NCI-H2196 treated with DMSO at 0.1 percent for 48 hours (cell line): ENCODE measurements around the gene SLC17A3.

ENCODE experiments used
- DNase-seq: peaks from one replicate; lab custom pipeline; 2025; ENCODE audit not compliant: unreplicated experiment; lab: John Stamatoyannopoulos, UW

SLC17A3 gene

DNA sequence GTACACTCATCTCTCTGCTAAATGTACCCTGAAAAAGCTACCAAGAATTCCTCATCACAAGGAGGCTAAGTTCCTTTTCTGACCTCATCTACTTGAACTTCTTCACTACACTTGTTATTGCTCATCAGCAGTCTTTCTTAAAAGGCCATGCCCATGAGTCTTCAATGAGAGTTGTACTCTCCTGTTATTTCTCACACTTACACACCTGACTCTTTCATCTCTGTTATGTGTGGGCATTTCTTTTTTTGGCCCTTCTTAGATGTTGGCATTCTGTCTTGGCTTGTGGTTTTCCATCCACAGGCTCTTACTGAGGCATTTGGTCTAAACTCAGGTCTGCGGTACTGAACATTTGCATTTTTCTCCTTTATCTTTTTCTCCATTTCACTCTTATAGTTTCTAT lies 31.5 kb downstream of the SLC17A3 start:
- DNase-seq: no peak

DNA sequence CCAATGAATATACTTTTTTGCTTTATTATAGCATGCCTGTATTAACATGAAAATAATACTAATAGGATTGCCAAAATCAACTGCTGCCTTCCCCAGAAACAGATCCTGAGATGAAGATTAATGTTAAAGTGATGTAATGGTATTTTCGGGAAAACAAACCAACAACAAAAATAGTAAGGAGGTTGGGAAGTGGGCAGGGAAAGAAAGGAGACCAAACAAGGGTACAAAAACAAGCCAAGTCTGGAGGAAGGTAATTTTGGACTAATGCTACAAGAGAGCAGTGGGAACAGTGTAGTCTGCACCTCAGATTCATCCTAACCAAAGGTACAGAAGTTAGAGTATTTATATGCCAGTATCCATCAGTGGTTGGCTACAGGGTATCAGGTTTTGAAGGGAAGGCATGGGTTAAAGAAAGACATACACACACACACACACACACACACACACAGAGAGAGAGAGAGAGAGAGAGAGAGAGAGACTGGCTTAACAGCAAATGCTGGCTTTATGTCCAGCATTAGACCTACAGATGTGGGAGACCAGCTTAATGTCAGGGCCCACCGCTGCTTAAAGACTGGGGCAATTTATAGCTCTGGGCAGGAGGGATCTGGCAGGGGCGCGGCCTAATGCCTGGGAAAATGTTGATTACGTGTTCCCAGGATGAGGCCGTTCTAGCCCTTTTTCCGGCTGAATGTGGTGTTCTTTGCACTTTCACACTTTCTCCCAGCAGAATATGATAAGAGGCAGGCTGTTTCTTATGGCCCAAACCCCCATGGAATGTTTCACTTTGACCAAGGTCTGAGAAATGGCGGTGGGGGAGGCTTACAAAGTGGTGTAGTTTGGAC lies 38.4 kb downstream of the SLC17A3 start:
- no peak for DNase-seq

DNA sequence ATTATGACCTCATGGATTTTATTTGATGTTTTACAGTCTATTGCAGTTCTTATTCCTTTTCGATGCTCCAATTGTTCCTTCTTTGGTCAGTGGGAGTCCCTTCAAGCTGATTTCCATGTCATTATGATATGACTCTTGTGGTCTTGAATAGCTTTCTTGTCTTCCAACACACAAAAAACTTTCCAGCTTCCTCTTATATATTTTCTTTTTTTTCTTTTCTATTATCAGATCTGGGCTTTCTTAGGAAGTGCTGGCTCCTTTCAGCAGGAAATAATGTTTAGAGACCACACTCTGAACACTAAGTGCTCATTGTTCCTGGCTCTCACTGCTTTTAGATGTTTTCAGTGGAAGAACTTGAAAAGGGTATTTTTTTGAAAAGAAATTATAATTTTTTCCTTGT lies 39.1 kb downstream of the SLC17A3 start:
- no peak for DNase-seq

GRCh38 chr6:25833136-25833535 lies 40.9 kb downstream of the SLC17A3 start:
- DNase-seq: no peak

DNA sequence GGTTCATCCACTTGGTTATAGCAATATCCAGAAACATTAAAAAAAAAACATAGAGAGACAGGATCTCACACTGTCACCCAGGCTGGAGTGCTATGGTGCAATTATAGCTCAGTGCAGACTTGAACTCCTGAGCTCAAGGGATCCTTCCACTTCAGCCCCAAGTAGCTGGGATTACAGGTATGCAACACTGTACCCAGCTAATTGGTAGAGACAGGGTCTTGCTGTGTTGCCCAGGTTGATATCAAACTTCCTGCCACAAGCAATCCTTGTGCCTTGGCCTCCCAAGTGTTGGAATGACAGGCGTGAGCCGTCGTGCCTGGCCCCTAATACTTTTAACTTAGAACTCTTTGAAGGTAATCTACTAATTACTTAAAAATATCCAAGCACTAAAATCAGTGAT lies 41.4 kb downstream of the SLC17A3 start:
- DNase-seq: no peak

DNA sequence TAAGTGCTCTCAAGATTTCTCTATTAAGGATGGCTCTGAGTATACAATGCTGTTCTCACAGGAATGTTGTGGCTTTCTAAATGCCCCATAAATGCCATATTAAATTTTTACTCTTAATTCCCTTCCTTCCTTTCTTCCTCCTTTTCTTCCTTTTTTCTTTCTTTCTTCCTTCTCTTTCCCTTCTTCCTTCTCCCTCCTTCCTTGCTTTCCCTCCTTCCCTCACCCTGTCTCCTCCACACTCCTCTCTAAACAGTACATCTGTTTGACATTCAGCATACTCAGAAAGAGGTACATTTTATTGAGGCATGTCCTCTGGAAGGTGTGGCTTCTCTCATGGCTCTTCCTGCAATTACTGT lies 41.8 kb downstream of the SLC17A3 start:
- no peak for DNase-seq

DNA sequence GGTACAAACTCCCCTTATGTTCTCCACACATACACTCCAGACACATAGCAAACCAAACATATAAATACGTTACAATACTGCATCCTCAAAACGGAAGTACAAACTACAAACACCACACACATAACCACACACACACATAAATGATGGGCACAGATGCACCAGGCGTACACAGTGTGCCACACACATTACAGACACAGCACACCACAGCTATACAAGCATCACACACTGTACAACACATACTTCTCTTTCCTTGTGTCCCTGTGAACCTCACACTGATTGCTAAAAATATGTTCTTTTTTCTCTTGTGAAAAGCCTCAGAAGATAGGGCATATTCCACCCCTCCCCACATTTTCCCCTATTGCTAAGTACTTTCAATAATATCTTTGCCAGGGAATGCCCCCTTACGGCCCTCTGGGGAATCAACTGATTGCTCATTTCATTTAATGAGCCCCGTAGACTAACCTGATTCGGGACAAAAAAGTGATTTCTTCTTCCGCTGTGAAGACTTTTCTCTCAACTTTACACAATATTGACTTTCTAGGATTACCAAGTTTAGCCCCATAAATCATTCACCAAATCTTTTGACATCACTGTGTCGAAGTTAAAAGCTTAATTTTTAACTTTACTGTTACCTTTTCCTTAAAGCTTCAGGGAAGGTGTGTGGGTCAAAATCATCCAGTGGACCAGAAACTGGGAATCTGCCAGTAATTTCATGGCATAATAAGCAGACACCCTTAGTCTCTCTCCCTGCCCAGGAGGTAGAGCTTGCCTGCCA lies 42.3 kb downstream of the SLC17A3 start, which contains the start of gene SLC17A1:
Gene SLC17A1, minus strand, starts transcription at position 521 of the 775 bp plus-strand sequence. CDS start 1,495 bp downstream, outside the sequence.
- DNase-seq: no peak

DNA sequence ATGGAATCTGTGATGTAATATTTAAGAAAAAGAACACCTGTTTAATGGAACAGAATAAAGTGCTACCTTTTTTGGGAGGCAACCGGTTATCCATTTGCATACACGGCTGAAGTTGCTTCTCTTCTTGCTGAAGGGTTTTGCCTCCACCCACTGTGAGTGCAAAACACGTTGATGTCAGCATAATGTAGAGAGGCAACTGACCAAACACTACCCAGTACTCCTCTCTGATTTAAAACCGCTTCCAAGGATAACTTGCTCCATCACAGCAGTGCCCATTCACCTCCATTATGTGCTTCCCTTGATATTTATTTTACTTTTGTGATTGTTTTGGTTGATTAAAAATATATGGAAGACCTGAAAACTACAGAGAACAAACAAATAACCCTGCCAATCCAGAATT lies 43.6 kb downstream of the SLC17A3 start:
- no peak for DNase-seq

DNA sequence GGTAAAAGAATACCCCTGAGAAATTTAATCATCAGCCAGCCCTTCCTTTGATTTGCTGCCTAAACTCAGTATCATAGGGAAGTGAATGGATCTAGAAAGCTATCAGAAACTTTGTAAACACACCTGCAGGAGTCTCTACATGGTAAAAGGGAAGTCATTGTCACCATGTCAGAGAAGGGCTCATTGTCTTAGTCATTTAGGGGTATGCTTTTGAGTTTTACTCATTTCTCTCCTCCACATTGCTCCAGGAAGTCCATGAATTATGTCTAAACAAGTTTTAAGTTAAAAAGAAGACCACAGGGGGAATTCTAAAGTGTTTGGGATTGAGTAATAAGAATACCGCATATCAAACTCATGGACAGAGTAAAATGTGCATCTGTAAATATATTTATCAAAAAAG lies 44.7 kb downstream of the SLC17A3 start:
- no peak for DNase-seq

DNA sequence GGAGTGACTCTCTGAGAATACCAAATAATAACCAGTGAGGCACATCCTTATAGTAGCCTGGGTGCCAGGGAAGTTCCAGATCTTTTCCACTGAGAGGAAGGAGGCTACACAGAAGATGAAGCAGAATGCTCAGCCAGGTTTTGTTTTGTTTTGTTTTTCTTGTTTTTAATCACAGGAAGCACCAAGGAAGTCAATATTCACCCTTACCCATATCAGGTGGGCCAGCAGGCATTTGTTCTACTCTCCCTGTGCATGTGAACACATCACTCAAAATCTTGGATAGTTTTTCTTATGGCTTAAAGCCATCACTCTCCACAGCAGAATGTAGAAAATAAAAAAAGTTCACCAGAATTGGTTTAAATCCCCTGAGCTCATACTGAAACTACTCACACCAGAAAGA lies 52.7 kb downstream of the SLC17A3 start:
- no peak for DNase-seq

DNA sequence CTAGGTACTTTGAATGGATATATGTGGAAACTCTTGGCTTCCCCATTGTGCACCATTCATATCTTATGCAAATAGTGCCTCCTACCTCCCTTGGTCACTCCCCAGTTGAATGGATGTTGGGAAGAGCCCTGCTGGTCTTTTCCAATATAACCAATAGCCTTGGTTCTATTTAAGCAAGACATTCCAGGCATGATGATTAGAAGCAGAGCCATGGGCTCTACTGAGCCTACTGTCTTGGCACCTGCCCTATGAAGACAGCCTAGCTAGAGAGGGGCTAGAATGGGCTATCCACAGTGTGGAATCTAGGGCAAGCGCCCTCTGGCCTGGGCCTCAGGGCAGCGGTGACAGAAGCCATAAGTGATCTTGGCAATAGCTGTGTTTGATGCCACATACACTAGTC lies 57.8 kb downstream of the SLC17A3 start:
- no peak for DNase-seq

- DNase-seq: no peak
Observed at GRCh38 chr6:25815194-25815593, 58.8 kb downstream of the SLC17A3 start.

DNA sequence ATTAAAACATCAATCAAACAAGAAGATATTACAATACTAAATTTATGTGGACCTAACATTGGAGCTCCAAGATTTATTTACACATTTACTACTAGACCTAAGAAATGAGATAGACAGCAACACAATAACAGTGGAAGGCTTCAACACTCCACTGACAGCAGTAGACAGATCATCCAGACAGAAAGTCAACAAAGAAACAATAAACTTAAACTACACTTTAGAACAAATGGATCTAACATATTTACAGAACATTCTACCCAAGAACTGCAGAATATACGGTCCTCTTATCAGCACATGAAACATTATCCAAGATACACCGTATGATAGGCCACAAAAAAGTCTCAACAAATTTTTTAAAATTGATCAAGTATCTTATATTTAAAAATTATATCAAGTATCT lies 69.2 kb downstream of the SLC17A3 start:
- no peak for DNase-seq

DNA sequence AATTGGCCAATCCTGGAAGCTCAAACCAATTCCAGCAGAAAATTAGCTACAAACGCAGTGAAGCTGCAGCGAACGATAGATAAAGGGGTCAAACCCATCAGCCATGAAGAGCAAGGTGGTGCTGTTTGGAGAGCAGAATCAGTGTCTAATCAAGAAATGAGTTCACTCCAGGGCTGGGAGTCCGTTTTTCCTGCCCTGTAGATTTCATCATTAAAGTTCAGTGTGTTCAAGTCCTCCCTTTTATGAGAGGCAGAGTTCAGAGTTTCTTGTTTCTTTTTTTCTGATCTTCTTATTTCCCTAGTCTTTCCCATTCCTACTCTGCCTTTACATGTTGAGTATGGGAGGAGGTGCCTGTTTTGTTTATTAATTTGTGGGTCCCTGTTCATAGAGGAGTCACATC lies 72.6 kb downstream of the SLC17A3 start:
- no peak for DNase-seq
